NB4 (cell line): ENCODE results near the gene RESF1.

Experiments used
- CTCF ChIP-seq: IDR thresholded peaks from one replicate; pipeline ENCODE4 v1.5.1; 2012; ENCODE audit warnings: low read depth, low read length
- MAX ChIP-seq: IDR thresholded peaks from 2 replicates; pipeline ENCODE4 v1.6.1; 2011; ENCODE audit warnings: low read depth, low read length
- MYC ChIP-seq: IDR thresholded peaks from 2 replicates; pipeline ENCODE4 v1.6.1; 2011; ENCODE audit warnings: low read depth, low read length
- POLR2A ChIP-seq: IDR thresholded peaks from 2 replicates; pipeline ENCODE4 v1.6.1; 2011; ENCODE audit warnings: mild to moderate bottlenecking; ENCODE audit not compliant: insufficient read length; ENCODE audit errors: extremely low read depth

- no peak for TF ChIP-seq CTCF
- TF ChIP-seq MYC: no peak
- no peak for TF ChIP-seq POLR2A
- TF ChIP-seq MAX: no peak
Observed at GRCh38 chr12:31923063-31923412, 36.2 kb upstream of the RESF1 start.
